Chondrocyte (in vitro differentiated cells): ENCODE measurements around the gene CYP46A1. TPM values are rescaled to one million over a fixed set of nuclear protein-coding genes. Genes with fewer than 3 reads are reported as not detected.

Experiments
- DNase-seq: peaks from one replicate; pipeline ENCODE4 v3.0.0; 2021; ENCODE audit warnings: mixed read lengths, low spot score
- H3K27ac Mint-ChIP-seq: one replicate; pipeline ENCODE4 v1.8.0; 2021; ENCODE audit warnings: mild to moderate bottlenecking, moderate library complexity, mixed read lengths; ENCODE audit not compliant: unreplicated experiment
- H3K27me3 Mint-ChIP-seq: 2 replicates; pipeline ENCODE4 v1.8.0; 2021; ENCODE audit warnings: low read depth, mixed read lengths
- H3K36me3 Mint-ChIP-seq: 2 replicates; pipeline ENCODE4 v1.8.0; 2021; ENCODE audit warnings: low read depth, mixed read lengths
- H3K4me1 Mint-ChIP-seq: 2 replicates; pipeline ENCODE4 v1.8.0; 2021; ENCODE audit warnings: low read depth, mild to moderate bottlenecking, mixed read lengths
- H3K4me3 Mint-ChIP-seq: one replicate; pipeline ENCODE4 v1.8.0; 2021; ENCODE audit warnings: mild to moderate bottlenecking, moderate library complexity, mixed read lengths; ENCODE audit not compliant: unreplicated experiment
- H3K9me3 Mint-ChIP-seq: 2 replicates; pipeline ENCODE4 v1.8.0; 2021; ENCODE audit warnings: low read depth, mixed read lengths
- total RNA-seq: library from RNA; stranded (reverse); gene quantifications from 3 replicates; pipeline ENCODE4 v1.2.1, GENCODE V29; 2021
- TF ChIP-seq, protein P1 (sequence below): fragments of 200-600 bp; sonication (generic); IDR thresholded peaks from 2 replicates; pipeline ENCODE4 v1.5.0; 2021; ENCODE audit warnings: antibody characterized with exemption, mild to moderate bottlenecking, moderate library complexity

The CYP46A1 gene
- total RNA-seq, 1 donor from 2014 or later: 0.72 TPM

DNA sequence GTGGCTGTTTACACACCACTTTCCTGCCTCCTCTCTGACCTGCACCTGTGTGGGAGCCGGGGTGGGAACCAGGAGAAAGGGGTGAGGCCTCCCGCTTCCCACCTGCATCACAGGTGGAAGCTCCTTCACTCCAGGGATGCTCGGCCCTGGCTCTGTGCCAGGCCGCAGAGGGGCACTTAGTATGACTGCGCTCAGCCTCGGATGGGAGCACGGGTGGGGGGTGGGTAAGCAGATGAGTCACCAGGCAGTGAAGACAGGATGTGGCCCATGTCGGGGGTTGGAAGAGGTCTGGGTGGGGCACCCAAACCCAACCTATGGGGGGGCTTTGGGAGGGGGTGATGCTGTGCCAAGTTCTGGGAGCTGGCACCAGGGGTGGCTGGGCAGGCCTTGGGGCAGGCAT lies 7.4 kb upstream of the CYP46A1 start:
- TF ChIP-seq, protein P1, sequence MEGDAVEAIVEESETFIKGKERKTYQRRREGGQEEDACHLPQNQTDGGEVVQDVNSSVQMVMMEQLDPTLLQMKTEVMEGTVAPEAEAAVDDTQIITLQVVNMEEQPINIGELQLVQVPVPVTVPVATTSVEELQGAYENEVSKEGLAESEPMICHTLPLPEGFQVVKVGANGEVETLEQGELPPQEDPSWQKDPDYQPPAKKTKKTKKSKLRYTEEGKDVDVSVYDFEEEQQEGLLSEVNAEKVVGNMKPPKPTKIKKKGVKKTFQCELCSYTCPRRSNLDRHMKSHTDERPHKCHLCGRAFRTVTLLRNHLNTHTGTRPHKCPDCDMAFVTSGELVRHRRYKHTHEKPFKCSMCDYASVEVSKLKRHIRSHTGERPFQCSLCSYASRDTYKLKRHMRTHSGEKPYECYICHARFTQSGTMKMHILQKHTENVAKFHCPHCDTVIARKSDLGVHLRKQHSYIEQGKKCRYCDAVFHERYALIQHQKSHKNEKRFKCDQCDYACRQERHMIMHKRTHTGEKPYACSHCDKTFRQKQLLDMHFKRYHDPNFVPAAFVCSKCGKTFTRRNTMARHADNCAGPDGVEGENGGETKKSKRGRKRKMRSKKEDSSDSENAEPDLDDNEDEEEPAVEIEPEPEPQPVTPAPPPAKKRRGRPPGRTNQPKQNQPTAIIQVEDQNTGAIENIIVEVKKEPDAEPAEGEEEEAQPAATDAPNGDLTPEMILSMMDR: no peak
- no peaks in the 10 kb centered on the region for H3K36me3 Mint-ChIP-seq
- H3K9me3 Mint-ChIP-seq: peaks cover 5% of the 10 kb centered on the region
- peaks cover 5% of the 10 kb centered on the region for H3K4me1 Mint-ChIP-seq
- H3K27ac Mint-ChIP-seq: no peak overlapping the region
- peak; percentile 60 for DNase-seq
- H3K27me3 Mint-ChIP-seq: no peaks in the 10 kb centered on the region
- no peak overlapping the region for H3K4me3 Mint-ChIP-seq

GRCh38 chr14:99677231-99678140 lies 6.6 kb upstream of the CYP46A1 start:
- peaks cover 5% of the 10 kb centered on the region for H3K4me1 Mint-ChIP-seq
- H3K4me3 Mint-ChIP-seq: no peak overlapping the region
- H3K27me3 Mint-ChIP-seq: no peaks in the 10 kb centered on the region
- DNase-seq: no peak
- no peaks in the 10 kb centered on the region for H3K36me3 Mint-ChIP-seq
- TF ChIP-seq, protein P1: no peak
- peaks cover 5% of the 10 kb centered on the region for H3K9me3 Mint-ChIP-seq
- H3K27ac Mint-ChIP-seq: no peak overlapping the region

DNA sequence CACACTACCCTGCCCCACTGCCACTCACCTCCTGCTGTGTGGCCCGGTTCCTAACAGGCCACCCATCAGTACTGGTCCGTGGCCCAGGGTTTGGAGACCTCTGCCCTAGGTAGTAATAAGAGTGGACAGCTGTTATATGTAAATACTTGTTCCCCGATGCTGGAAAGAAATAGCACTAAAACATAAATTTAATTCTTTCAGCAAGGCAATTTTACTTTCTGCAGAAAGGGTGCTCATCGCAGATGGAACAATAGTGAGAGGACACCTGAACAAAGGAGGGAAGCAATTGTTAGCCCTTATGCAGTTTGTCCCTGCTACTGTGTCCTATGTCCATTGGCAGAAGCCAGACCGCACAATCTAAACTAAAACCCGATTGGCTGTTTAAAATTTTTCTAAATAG lies 5.9 kb upstream of the CYP46A1 start:
- no peak for DNase-seq
- H3K4me3 Mint-ChIP-seq: no peak overlapping the region
- H3K36me3 Mint-ChIP-seq: no peaks in the 10 kb centered on the region
- TF ChIP-seq, protein P1: no peak
- H3K4me1 Mint-ChIP-seq: peaks cover 9% of the 10 kb centered on the region
- H3K27ac Mint-ChIP-seq: no peak overlapping the region
- H3K27me3 Mint-ChIP-seq: peaks cover 1% of the 10 kb centered on the region
- H3K9me3 Mint-ChIP-seq: peaks cover 5% of the 10 kb centered on the region

DNA sequence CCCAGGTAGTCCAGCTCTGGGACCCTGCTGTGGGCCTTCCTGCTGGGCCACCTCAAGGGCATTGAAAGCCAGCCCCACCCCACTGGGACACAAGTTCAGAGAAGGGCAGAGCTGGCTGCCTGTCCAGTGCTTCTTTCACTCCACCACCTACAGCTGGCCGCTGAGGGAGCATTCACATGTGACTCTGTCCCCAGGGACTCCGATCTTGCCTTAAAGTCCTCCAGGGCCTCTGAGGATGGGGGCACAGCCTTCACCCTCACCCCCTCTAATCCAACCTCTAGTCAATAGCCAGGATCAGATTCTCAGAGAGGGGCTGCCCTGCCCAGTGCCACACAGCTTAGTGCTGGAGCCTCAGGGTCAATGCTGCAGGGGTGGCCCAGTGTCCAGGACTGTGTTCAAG lies 5.0 kb upstream of the CYP46A1 start:
- H3K36me3 Mint-ChIP-seq: no peaks in the 10 kb centered on the region
- peaks cover 1% of the 10 kb centered on the region for H3K27me3 Mint-ChIP-seq
- no peak for DNase-seq
- H3K9me3 Mint-ChIP-seq: peaks cover 5% of the 10 kb centered on the region
- peaks cover 10% of the 10 kb centered on the region for H3K4me1 Mint-ChIP-seq
- H3K27ac Mint-ChIP-seq: no peak overlapping the region
- TF ChIP-seq, protein P1: no peak
- no peak overlapping the region for H3K4me3 Mint-ChIP-seq

DNA sequence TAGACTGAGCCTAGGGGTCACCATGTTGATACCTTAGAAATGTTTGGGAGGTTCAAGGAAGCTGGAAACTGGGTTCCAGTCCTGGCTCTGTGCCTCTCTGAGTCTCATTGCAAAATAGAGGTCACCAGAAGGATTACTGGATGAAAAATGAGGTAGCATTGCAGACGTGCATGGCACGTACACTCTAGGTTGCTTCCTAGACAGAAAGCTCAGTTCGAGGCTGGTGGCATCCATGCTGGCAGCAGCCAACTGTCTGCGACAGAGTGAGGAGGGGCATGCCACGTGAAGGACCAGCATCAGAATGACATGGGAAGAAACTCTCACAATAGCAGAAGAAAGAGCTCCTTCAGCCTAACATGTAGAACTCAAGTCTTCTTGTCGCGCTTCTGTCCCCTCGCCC lies 4.6 kb upstream of the CYP46A1 start:
- Mint-ChIP-seq H3K9me3 (peaks cover 5% of the 10 kb centered on the region), H3K27me3 (peaks cover 1% of the 10 kb centered on the region), H3K4me1 (peaks cover 10% of the 10 kb centered on the region), H3K36me3 (no peaks in the 10 kb centered on the region), H3K27ac (no peak overlapping the region), H3K4me3 (no peak overlapping the region)
- DNase-seq: no peak
- TF ChIP-seq, protein P1: no peak
